Measurements from ENCODE around the gene TOGARAM2. TPM values are rescaled to one million over a fixed set of nuclear protein-coding genes. Genes with fewer than 3 reads are reported as not detected.

The TOGARAM2 gene
- total RNA-seq, 1 donor from 2014 or later: 0.69 TPM

DNA sequence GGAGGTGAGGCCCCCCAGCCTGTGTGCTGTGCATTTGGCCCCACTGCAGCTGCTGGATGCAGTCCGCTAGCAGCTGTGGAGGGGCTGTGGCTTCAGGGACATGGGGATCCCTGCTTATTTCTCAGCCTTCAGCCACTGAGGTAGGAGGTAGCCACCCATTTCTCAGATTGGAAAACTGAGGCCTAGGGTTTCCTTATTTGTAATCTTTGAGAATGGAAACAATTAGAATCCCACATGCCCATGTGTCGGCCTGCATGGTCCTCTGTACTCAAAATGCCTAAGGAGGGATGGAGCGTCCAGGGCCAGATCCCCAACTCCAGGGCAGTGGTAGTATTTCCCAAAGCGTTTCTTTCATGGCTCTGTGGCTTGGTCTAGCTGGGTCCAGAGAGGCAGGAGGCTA is 42.1 kb downstream of the TOGARAM2 start:
- no peak for DNase-seq

GRCh38 chr2:29024882-29025430 is 43.9 kb downstream of the TOGARAM2 start:
- no peak for DNase-seq

GRCh38 chr2:29025711-29026110 is 44.6 kb downstream of the TOGARAM2 start:
- DNase-seq: no peak

DNA sequence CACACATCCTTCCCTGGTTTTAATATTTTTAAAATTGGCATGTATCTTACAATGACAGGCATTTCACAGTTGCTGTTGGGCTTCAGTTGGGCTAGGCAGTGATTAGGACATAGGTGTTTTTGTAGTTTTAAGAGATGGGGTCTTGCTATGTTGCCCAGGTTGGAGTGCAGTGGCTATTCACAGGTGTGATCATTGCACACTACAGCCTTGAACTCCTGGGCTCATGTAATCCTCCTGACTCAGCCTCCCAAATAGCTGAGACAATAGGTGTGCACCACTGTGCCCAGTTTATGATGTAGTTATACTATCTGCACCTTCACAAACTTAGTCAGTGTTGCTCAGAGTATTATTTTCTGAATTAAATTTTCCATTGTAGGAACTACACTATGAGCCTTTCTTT is 49.9 kb downstream of the TOGARAM2 start:
- no peak for DNase-seq

- DNase-seq: no peak
Observed at GRCh38 chr2:29032189-29032588, 51.1 kb downstream of the TOGARAM2 start.

GRCh38 chr2:29033172-29033571 is 52.1 kb downstream of the TOGARAM2 start:
- DNase-seq: no peak

DNA sequence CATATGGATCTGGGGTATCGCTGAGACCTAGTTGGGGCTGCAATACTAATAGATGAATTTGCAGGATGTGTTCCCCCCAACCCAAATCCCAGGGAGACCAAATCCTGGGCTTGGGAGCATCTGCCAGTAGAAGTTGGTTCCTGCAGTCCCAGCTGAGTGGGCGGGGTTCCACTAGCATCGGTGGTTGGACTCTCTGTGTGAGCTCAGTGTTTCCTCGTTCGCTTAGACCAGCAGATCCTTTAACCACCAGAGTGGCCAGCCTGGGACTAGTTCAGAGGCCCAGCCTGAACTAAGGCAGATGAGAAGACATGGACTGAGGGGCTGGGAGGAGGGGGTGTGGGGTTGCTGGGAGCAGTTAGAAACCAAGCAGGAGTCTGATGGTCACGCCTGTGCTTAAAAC is 52.6 kb downstream of the TOGARAM2 start:
- no peak for DNase-seq

DNA sequence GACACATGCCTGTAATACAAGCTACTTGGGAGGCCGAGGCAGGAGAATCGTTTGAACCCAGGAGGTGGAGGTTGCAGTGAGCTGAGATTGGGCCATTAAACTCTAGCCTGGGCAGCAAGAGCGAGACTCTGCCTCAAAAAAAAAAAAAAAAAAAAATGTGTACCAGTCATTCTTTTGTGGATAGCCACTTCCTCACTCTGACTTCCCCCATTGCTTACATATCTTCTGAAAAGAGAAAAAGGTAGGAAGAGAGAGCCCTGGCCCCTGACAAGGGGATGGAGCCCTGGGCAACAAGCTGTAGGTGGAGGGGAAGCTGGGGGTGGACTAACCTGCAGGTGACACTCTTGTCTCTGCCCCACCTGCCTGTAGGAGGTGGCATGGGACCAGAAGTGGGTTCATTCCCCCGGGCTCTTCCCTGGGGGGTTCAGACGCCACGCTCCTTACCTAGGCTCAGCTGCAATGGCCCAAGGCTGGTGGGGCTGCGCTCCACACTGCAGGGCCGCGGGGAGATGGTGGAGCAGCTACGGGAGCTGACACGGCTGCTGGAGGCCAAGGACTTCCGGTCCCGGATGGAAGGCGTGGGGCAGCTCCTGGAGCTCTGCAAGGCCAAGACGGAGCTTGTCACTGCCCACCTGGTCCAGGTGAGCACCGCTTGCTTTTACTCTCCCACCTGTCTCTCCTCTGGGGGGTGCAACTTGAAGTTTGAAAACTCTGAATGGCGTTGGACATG is 54.1 kb downstream of the TOGARAM2 start:
- no peak for DNase-seq

DNA sequence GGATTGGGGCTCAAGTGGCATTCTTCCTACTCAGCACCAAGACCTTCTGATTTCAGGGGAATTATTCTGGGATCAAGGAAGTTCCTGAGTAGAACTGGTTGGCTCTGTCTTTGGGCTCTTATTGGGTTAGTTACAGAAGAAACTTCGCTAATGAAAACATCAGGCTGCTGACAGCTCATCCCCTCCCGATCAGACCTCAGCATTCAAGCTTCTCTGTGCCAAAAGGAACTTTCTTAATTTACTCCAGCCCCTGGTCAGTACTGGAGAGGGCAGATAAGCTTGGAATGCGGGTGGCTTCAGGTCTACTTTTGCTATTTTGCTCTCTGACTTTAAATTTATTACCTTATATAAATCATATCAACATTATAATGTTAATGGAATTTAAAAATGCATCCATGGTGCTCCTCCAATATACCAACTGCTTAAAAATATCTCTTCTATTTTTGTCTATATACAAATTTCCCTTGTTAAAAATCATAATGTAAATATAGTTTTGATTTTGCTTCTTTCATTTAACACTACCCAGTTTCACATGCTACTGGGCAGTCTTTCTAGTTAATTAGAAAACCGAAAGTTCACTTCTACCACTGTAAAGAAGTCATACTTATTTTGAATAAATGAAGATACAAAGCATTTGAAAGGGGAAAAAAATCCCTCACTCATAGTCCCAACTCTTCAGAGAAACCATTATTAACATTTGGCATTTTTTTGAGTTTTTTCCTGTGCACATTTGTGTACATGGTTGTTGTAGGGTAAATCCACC is 58.8 kb downstream of the TOGARAM2 start:
- no peak for DNase-seq

- DNase-seq: no peak
Observed at GRCh38 chr2:29040552-29040951, 59.5 kb downstream of the TOGARAM2 start.

DNA sequence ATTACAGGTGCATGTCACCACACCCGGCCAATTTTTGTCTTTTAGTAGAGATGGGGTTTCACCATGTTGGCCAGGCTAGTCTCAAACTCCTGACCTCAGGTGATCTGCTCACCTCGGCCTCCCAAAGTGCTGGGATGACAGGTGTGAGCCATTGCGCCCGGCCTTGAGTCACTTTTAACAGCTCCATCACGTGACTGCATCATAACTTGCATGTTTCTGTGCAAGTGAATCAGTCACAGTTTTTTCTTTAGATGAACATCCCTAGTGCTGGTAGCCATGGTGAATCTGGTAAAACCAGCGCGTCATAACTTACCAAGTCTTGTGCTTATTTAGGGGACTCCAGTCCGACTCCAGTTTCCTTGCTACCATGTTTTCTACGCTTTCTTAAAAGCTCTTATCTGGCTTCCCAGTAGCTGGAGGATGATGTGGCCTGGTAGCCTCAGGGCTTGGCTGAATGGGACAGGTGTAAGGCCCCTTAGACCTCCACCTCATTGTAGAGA is 60.1 kb downstream of the TOGARAM2 start:
- no peak for DNase-seq

- DNase-seq: no peak
Observed at GRCh38 chr2:29042561-29043075, 61.5 kb downstream of the TOGARAM2 start.

- DNase-seq: no peak
Observed at GRCh38 chr2:29044459-29044858, 63.4 kb downstream of the TOGARAM2 start.

GRCh38 chr2:29046321-29046720 is 65.2 kb downstream of the TOGARAM2 start:
- DNase-seq: no peak

- DNase-seq: no peak
Observed at GRCh38 chr2:29047083-29047845, 66.2 kb downstream of the TOGARAM2 start.

- no peak for DNase-seq
Observed at GRCh38 chr2:29050591-29050990, 69.5 kb downstream of the TOGARAM2 start.

- no peak for DNase-seq
Observed at GRCh38 chr2:29051730-29052129, 70.6 kb downstream of the TOGARAM2 start.

GRCh38 chr2:29052807-29053206 is 71.7 kb downstream of the TOGARAM2 start:
- DNase-seq: no peak

DNA sequence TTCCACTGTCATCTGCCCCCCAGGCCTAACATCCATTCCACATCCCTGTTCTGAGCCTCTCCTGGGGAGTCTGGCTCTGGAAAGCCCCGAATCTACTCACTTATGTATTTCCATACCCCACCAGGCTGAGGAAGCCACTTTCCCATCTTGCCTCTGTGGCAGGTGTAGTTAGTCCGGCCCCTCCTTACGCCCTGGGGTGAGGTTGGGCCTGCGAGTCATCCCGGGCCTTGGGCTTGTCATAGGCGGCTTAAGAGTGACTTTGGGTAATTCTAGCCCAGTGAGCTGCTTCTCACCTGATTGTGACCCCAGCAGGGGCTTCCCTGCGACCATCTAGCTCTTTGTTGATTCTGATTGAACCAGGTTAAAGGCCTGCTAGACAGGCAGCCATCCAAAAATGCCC is 72.1 kb downstream of the TOGARAM2 start:
- no peak for DNase-seq

DNA sequence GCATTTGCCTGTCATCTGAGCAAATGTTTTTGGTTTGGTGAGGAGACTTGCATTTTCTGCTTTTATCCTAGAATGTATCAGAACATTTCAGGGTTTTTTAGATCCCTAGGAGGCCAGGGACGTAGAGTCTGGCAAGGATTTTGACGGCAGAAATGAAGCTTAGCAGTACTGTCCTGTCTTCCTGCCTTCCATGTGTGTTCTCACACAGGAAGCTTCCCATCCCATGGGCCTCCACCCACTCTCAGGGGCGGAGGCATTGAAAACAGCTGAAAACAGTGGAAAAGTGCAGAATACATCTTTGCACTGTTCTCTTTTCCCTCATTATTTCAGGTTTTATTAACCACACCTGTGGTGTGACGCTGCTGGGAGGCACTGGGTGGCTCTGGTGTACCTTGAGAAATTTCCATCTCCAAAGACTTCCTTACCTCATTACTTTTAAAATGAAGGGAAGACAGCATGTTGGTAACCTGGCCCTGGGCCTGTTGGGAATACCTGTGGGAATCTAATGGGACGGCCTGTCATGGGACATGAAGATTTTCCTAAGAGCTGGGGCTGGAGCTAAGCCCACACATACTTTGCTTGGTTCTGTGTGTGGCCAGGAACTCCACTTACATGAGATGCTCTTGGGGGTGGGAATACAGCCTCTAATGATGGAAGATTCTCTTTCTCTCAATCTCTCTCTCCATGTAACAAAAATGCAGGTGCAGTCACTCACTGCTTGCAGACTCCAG is 72.7 kb downstream of the TOGARAM2 start:
- no peak for DNase-seq

DNA sequence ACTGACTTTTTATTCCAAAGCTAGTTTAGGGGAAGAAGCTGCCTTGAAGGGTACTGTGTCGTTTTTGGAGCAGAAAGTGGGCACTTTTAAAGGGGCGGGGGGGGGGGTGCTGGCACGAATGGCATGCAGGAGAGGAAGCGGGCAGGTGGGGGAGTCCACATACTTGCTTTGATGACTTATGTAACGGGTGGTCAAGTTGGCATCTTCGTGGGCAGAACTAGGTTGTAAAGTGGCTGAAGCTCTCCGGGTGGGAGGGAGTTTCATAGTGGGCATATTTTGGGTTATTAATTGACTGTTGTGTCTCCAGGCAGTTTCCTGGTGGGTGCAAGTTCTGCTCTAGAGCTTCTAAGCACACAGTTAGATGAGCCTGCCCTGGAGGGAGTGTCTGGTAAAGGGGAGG is 73.3 kb downstream of the TOGARAM2 start:
- DNase-seq: no peak

- DNase-seq: no peak
Observed at GRCh38 chr2:29055601-29056000, 74.5 kb downstream of the TOGARAM2 start.
